Measurements from ENCODE around the gene PCDH7.

- TF ChIP-seq REST (IDR thresholded peaks at IDR 0.05; ENCODE audit: insufficient read depth in 1 of 2, low read depth in 2 of 2, low read length in 2 of 2) (no peak), POLR2AphosphoS5 (IDR thresholded peaks at IDR 0.05; ENCODE audit: low read depth, low read length) (no peak), SIN3A (IDR thresholded peaks at IDR 0.05; ENCODE audit: borderline replicate concordance, insufficient read depth, low read length) (no peak), TAF1 (IDR thresholded peaks at IDR 0.05; ENCODE audit: borderline replicate concordance, insufficient read depth, low read length) (no peak), FOXP2 (optimal IDR thresholded peaks at IDR 0.05; ENCODE audit: borderline replicate concordance, extremely low read depth, extremely low read length, insufficient read depth) (no peak)
Observed at GRCh38 chr4:30754021-30754420, 33.9 kb downstream of the PCDH7 start.

Measured in PFSK-1 (cell line).